ENCODE data around the gene DEXI. TPM values are rescaled to one million over a fixed set of nuclear protein-coding genes. Genes with fewer than 3 reads are reported as not detected.

Gene DEXI
- total and polyA plus RNA-seq, 9 of the 15 experiments (the other 6 are each of a cell fraction or from before 2014, with no cell fraction given): 2.9 to 40.1 (median 22.0) TPM

- FAIRE-seq (no peak), DNase-seq (ENCODE audit: extremely low read depth in 1 of 4, low spot score in 3 of 4) (peak in 2 of 4 experiments; percentile 21 to 32), ATAC-seq (peak; percentile 34)
- H3K36me3 ChIP-seq (ENCODE audit: control insufficient read depth, insufficient read depth, low read length): peaks cover 53% of the 10 kb centered on the region
- H3K4me1 ChIP-seq (replicated peaks in 1 of 2; ENCODE audit: control insufficient read depth in 2 of 2, insufficient read depth in 2 of 2, low read length in 2 of 2): peaks cover 16 to 18% of the 10 kb centered on the region in 2 experiments; a peak in 4 of 5 replicates
- no TSS peak for BruUV-seq (replicated peaks)
- H3K9me3 ChIP-seq (replicated peaks; ENCODE audit: control insufficient read depth, insufficient read depth, low read depth, low read length): no peaks in the 10 kb centered on the region
- no peak overlapping the region for H3K4me3 ChIP-seq
- peak overlapping the region; percentile 51; the same call in 1 of the 2 replicates for H3K4me2 ChIP-seq (ENCODE audit: insufficient read depth, low read length)
- ChIA-PET POLR2A (interaction anchor here (0.7 kb wide), 1 partner anchor 136 kb away, joined by 4 read pairs; no protein-coding TSS in a partner anchor), CTCF (ENCODE audit: low intra/inter-chr PET ratio) (no interaction called here)
- H4K20me1 ChIP-seq (replicated peaks; ENCODE audit: control insufficient read depth, insufficient read depth, low read length): peaks cover 3% of the 10 kb centered on the region
- H3K79me2 ChIP-seq (ENCODE audit: control insufficient read depth, insufficient read depth, low read length): peaks cover 3% of the 10 kb centered on the region; the same call in 2 of the 3 replicates
- H3K27ac ChIP-seq (ENCODE audit: extremely low read depth, low read depth, low read length): no peak overlapping the region
- in situ Hi-C loops (cut with MboI) (loop anchor here (5.0 to 25.0 kb wide), 3 partner anchors 397 to 697 kb away; partner anchors contain the start of gene SNN), intact Hi-C loops (cut with micrococcal nuclease) (loop anchor here (2.0 kb wide), 1 partner anchor 439 kb away; no protein-coding TSS in a partner anchor)
- no peaks in the 10 kb centered on the region for H3K27me3 ChIP-seq (ENCODE audit: control insufficient read depth in 2 of 2, insufficient read depth in 2 of 2, low read length in 2 of 2)
- no peak overlapping the region for H2AFZ ChIP-seq (ENCODE audit: low read depth, low read length)
- H3K9ac ChIP-seq (ENCODE audit: insufficient read depth in 1 of 2, low read depth in 2 of 2, low read length in 2 of 2): peak overlapping the region in 1 of 2 experiments; percentile 28; a peak in 1 of 4 replicates
- WGBS (ENCODE audit: insufficient coverage, low coverage, missing lambda C conversion rate): 64% methylated on average over 6 of the region's 6 CpGs
- H3K9me1 ChIP-seq (ENCODE audit: control insufficient read depth, insufficient read depth, low read length): no peaks in the 10 kb centered on the region
- TF ChIP-seq ZNF212 (CRISPR knock-in tag; IDR thresholded peaks at IDR 0.05) (no peak), GATAD2B (IDR thresholded peaks at IDR 0.05; ENCODE audit: borderline replicate concordance) (no peak), NCOA4 (IDR thresholded peaks at IDR 0.05; ENCODE audit: partially characterized antibody) (no peak), FOXO4 (CRISPR knock-in tag; IDR thresholded peaks at IDR 0.05) (no peak), FOXJ3 (CRISPR knock-in tag; IDR thresholded peaks at IDR 0.05) (no peak), CHD7 (IDR thresholded peaks at IDR 0.05; ENCODE audit: low read depth, low read length) (no peak), CBFA2T3 (IDR thresholded peaks at IDR 0.05) (no peak), NFYB (IDR thresholded peaks at IDR 0.05; ENCODE audit: extremely low read depth, insufficient read length) (no peak), SIX5 (IDR thresholded peaks at IDR 0.05; ENCODE audit: borderline replicate concordance in 1 of 2, insufficient read depth in 1 of 2, low read depth in 1 of 2, low read length in 2 of 2) (no peak)
Observed at GRCh38 chr16:10965440-10966061, 23.3 kb upstream of the DEXI start.

All from K562 (cell line).